Kidney epithelial cell (primary cell): ENCODE measurements around the gene POLR2C. TPM values are rescaled to one million over a fixed set of nuclear protein-coding genes. Genes with fewer than 3 reads are reported as not detected.

ENCODE experiments used
- DNase-seq: peaks from one replicate; pipeline ENCODE4 v3.0.0-alpha.2; 2010; ENCODE audit warnings: low read depth
- H3K27me3 ChIP-seq: 2 replicates; pipeline ENCODE4 v1.6.0; 2011; ENCODE audit warnings: low read length; ENCODE audit not compliant: control insufficient read depth, insufficient read depth
- H3K36me3 ChIP-seq: 2 replicates; pipeline ENCODE4 v1.5.1; 2011; ENCODE audit warnings: low read length; ENCODE audit not compliant: control insufficient read depth, insufficient read depth
- H3K4me3 ChIP-seq: 2 replicates; pipeline ENCODE4 v1.5.1; 2011; ENCODE audit warnings: low read depth, mild to moderate bottlenecking, control low read depth, low read length
- total RNA-seq: library from RNA; depleted of rRNA; stranded (reverse); fragments of >200 nt; gene quantifications from 2 replicates; pipeline ENCODE4 v1.2.3, GENCODE V29; 2015
- TF ChIP-seq, protein P1 (sequence below): IDR thresholded peaks from 2 replicates; pipeline ENCODE4 v1.5.1; 2011; ENCODE audit warnings: mild to moderate bottlenecking, moderate library complexity, low read length, control low read depth, inconsistent platforms; ENCODE audit not compliant: insufficient read depth, poor library complexity, severe bottlenecking

The POLR2C gene
- total RNA-seq, 1 donor from 2014 or later, result 70.4 TPM

DNA sequence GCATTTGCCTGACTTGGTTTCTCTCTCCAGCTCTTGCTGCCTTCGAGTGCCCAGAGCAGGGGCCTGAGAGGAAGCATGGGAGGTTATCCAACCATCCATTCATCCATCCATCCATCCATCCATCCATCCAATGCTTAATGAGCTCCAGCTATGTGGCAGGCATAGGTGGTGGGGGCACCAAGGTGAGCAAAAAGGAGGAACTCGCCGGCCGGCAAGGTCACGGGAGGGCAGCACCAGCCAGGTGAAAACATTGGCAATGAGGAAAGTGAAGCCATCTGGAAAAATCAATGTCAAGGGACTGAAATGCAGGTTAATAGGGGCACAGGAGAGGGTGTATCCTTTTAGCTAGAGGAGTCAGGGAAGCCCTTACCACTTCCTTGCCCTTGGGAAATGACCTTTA lies 42.0 kb downstream of the POLR2C start:
- Histone ChIP-seq H3K36me3 (no peaks in the 10 kb centered on the region), H3K4me3 (no peak overlapping the region), H3K27me3 (peaks cover 19% of the 10 kb centered on the region)
- TF ChIP-seq, protein P1, sequence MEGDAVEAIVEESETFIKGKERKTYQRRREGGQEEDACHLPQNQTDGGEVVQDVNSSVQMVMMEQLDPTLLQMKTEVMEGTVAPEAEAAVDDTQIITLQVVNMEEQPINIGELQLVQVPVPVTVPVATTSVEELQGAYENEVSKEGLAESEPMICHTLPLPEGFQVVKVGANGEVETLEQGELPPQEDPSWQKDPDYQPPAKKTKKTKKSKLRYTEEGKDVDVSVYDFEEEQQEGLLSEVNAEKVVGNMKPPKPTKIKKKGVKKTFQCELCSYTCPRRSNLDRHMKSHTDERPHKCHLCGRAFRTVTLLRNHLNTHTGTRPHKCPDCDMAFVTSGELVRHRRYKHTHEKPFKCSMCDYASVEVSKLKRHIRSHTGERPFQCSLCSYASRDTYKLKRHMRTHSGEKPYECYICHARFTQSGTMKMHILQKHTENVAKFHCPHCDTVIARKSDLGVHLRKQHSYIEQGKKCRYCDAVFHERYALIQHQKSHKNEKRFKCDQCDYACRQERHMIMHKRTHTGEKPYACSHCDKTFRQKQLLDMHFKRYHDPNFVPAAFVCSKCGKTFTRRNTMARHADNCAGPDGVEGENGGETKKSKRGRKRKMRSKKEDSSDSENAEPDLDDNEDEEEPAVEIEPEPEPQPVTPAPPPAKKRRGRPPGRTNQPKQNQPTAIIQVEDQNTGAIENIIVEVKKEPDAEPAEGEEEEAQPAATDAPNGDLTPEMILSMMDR, result no peak
- no peak for DNase-seq

DNA sequence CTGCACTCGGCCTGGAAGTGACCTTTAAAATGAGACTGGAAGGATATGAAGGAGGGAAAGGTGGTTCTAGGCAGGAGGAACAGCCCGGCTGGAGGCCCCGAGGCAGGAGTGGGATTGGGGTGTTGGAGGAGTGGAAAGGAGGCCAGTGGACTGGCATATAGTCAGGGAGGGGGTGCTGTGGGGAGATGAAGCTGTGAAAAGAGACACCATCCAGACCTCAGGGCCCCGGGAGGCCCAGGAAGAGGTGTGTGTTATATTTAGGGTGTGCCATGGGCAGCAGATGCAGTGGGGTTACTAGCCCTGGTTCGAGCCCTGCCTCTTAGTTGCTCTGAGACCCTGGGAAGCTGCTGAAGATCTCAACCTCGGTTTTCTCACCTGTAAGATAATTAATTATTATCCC lies 42.7 kb downstream of the POLR2C start:
- H3K36me3 ChIP-seq, result no peaks in the 10 kb centered on the region
- DNase-seq, result no peak
- TF ChIP-seq, protein P1, result no peak
- H3K4me3 ChIP-seq, result no peak overlapping the region
- peaks cover 19% of the 10 kb centered on the region for H3K27me3 ChIP-seq

DNA sequence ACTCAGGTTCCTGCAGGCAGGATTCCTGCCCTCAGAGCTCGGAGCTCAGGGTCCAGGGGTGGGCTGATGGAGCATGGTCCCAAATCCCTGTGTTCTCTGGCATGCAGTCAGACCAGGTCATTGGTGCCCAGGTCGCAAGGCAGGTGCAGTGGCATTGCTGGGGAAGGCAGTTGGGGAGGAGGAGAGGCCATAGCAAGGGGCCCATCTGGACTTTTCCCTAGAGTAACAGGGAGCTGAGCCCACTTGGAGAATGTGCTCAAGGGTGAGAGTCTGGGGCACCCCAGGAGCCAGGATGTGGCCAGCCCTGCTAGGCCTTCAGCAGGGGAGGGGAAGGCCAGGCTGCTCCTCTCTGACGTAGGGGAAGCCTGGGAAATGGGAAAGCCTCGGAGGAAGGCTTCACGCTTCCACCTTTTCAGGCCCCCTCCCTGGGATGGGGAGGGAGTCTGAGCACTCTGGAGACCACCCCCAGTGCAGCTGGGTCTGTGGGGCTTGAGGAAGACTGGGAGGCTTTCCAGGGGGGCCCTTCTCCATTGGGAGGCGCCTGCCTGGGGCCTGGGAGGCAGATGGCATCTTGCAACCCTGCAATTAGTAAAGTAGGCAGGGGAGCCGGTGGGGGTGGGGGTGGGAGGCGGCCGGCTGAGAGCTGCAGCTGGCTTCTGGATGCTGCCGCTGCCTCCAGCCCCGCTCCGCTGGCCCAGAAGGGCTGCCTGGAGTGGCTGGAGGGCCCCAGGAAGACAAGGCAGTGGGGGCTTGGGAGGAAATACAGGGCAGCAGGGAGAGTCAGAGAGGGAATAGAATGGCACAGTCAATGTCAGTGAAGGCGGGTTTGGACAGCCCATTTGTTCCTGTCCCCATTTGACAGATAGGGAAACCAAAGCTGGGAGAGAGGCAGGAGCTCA lies 44.9 kb downstream of the POLR2C start:
- TF ChIP-seq, protein P1, result no peak
- DNase-seq, result no peak
- peaks cover 19% of the 10 kb centered on the region for H3K27me3 ChIP-seq
- no peaks in the 10 kb centered on the region for H3K36me3 ChIP-seq
- H3K4me3 ChIP-seq, result no peak overlapping the region

DNA sequence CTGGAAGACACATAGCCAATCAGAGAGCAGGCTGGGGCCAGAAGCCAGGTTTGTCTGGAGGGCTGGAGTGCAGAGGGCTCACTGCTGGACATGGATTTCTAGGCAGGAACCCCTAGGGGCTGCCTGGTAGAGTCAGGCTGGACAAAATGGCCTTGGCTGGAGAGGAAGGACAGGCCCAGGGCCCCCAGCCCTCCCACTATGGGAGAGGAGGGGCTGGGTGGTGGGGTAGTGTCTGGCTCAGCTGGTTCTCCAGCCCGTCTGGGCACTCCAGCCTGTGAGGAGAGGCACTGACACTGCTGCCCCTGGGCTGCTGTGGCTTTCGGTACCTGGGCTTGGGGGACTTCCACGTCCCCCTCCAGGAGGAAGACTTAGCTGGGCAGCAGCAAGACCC lies 45.6 kb downstream of the POLR2C start:
- no peak overlapping the region for H3K4me3 ChIP-seq
- H3K36me3 ChIP-seq, result no peaks in the 10 kb centered on the region
- no peak for DNase-seq
- TF ChIP-seq, protein P1, result no peak
- H3K27me3 ChIP-seq, result peaks cover 19% of the 10 kb centered on the region

DNA sequence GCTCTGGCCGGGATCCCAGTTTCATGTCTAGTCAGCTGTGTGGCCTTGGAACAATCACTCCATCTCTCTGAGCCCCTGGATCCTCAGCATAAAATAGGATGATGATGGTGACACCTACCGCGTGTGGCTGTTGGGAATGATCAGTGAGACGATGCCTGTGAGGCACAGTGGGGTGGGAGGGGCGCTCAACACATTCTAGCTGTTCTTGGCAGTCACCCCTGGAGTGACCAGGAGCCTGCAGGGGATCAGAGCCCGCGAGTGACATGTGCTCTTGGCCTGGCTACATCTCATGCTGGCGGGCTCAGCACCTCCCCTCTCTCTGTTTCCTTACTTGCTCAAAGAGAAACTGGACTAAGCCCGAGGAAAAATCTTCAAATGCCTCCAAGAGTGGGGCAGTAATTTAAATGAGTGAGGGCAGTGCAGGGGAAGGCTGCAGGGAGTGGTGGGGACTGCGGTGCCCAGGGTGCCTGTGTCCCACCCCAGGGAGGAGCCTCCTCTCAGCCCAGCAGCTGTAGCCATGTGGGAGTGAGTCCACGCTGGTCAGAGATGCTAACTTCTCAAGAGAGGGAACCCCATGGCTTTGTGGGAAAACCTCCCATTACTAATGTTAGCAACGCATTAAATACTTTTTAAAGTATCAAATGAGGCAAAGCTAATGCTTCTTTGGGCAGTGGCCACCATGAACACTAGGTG lies 46.9 kb downstream of the POLR2C start:
- H3K27me3 ChIP-seq, result peaks cover 8% of the 10 kb centered on the region
- TF ChIP-seq, protein P1, result no peak
- DNase-seq, result no peak
- H3K36me3 ChIP-seq, result no peaks in the 10 kb centered on the region
- no peak overlapping the region for H3K4me3 ChIP-seq
